HG02588 (cell line): ENCODE results near the gene KCP.
"Not testable (repeated sequence)": the region's sequence is repeated elsewhere in the genome, so short reads cannot be mapped to it uniquely, and the experiment has no call there.

Source experiments
- ATAC-seq: cut with Tn5 transposase; IDR thresholded peaks from one replicate; pipeline ENCODE4 v1.9.1; 2021; ENCODE audit warnings: mild to moderate bottlenecking, moderate library complexity; ENCODE audit not compliant: unreplicated experiment

Gene KCP

DNA sequence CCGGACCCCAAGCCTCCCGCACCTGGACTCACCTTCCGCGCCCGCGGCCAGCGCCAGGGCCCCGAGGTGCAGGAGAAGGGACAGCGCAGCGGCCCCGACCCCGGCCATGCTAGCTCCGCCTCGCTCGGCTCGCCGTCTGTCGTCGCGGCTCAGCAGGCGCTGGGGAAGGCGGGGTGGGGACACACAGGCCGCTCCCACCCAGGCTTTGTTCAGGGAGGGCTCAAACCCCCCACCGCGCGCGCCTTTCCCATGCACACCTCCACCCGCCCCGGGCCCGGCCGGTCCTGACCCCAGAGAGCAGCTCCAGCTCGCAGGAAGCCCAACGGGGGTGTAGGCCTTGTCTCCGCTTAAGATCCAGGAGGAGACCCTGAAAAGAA, at the start of gene KCP:
Gene KCP (minus strand): TSS at position 141 of the 377 bp plus-strand sequence. CDS start 33 bp downstream, at position 108.
- no peak for ATAC-seq

DNA sequence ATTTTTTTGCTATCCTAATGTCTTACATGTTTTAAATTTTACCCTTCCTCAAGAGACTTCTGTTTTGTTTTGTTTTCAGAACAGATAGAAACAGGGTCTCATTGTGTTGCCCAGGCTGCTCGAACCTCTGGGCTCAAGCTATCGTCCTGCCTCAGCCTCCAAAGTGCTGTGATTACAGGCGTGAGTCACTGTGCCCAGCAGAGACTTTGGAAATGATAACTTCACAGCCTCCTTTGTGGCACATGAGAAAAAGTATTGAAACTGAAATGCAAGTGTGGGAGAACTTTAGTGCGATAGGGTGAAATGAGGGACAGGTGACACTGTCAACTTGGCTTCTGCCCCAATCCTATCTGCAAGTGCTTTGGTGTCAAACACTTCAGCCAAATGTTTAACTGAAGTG, 48.8 kb upstream of the KCP start:
- no peak for ATAC-seq

DNA sequence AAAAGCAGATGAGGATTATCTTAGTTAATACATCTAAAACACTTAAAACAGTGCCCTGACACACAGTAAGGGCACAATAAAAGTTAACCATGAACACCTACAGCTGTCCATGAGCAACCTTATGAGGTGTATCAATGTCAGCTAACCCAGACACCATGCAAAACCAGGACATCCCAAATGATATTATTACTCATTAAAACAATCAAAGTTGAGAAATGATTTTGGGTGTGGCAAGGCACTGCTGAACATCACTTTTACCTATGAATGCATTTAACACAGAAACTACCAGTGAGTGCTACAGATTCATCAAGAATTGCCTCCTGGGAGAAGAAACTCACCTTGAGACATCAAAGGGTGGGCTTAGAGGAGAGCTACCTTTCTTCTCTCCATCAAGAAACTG, 45.5 kb upstream of the KCP start:
- ATAC-seq: no peak

DNA sequence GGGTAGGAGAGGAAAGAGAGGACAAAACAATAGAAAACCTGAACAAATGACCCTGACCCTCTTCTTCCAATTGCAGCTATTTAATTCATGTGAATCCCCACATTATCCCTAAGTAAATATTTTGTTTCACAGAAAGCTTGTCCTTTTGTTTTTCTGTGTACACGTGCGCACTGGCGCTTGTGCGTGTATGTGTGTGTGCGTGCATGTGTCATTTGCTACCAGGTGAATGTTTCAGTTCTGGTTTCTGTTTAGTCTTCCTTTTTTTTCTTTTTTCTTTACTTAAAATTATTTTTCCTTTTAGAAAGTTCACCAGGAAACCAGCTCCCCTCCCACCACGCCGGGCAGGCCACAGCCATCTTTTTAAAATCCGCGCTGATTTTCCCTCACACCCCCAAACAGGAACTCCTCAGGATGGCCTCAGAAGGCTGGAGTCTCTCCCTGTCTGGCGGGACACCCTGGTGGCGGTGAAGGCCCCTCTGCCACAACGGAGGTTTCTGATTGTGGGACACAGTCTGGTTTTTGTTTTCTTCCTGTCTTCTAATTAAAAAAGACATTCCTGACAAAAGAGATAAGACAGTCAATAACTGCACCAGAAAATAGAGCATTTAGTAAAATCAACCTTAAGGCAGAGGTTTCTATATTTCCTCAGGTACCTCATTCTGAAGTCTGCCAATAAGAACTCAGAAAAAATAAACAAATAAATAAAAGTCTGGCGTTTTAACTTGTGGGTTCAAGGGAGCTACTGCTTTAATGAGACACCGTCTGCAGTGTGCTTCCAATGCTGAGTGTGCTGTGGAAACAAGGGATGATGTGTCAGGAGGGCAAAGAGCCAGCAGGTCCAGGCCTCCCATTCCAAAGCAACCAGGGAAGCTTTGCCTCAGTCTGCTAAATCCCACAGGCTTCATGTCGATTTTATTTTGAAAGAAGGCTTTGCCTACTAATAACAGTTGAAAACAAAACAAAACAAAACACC, 44.6 kb upstream of the KCP start:
- ATAC-seq: no peak

DNA sequence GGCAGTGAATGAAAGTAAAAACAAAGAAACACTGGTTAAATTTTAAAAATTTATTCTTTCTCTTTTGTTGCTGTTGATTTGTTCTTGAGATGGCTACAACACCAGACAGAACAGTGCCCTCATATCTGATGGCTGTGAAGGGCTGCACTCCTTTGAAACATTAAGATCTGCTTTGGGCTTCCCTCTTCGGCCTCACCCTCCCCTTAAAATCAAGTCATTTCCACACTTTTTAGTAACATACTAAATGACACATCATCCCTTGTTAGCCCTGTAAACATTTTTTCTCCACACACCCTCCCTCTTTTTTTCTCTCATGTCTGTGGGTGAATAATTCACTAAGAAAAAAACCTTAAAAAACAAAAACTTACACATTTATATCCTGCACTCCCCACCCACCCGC, 43.6 kb upstream of the KCP start:
- ATAC-seq: no peak

DNA sequence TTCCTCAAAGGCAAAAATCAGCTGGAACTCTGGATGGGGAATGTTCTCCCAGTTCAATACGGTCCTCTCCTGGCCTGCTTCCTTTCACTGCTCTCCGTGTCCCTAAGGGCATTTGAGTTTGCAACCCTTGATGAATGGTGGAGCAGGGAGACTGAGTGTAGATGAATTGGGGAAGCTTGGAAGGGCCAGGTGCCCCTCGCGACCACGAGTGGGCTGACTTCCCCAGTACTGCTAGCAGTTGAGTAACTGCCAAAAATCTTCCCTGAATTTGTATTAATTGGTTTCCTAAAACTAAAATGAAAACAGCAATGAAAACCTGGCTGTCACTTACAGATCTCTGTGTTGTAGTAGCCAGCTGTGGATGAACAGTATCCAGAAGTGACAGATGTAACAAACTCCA, 40.8 kb upstream of the KCP start:
- no peak for ATAC-seq

DNA sequence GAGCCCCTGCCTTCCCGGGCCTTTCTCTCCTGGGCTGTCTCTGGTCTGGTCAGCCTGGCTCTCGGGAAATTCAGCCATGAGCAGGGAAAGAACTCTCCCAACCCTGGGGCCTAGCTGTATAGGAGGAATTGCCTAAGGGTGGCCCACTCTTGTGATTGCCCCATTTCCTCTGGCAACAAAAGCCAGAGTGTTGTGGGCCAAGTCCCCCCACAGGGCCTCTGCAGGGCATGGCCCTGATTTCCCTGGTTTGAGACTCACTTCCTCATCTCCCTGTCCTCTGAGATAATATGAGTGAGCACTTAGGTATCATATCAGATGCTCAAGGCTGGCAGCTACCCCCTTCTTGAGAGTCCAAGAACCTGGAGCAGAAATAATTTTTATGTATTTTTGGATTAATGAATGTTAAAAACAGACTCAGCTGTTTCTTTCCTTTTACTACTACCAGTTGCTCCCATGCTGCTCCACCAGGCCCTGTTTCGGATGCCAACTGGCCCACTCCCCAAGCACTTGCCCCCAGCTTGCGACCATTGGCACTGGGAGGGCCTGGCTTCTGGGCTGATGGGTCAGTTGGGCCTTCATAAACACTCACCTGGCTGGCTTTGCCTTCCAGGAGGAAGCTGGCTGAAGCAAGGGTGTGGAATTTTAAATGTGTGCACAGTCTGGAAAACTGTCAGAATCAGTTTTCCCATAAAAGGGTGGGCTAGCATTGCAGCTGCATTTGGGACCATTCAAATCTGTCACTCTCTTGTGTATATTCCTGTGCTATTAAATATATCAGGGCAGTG, 38.7 kb upstream of the KCP start:
- ATAC-seq: no peak

DNA sequence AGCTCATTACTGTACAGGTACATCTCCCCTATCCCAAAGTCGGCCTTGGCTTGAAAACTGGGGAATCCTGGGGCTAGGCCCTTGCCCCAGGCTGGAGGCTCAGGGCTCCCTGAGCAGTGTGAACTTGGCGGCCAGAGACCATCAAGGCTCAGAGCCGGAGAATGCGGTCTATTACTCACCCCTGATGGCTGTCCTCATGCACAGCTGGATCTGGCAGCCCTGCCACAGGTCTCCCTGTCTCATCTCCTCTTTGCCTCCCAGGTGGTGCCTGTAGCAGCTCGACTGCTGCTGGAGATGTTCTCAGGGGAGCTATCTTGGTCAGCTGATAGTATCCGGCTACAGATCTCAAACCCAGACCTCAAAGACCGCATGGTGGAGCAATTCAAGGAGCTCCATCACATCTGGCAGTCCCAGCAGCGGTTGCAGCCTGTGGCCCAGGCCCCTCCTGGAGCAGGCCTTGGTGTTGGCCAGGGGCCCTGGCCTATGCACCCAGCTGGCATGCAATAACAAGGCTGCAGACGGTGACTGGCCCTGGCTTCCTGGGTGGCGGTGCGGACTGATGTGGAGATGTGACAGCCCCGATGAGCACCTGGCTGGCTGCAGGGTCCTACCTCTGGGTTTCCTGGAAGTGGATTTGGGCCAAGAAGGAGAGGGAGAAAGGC, 37.9 kb upstream of the KCP start:
- ATAC-seq: no peak

DNA sequence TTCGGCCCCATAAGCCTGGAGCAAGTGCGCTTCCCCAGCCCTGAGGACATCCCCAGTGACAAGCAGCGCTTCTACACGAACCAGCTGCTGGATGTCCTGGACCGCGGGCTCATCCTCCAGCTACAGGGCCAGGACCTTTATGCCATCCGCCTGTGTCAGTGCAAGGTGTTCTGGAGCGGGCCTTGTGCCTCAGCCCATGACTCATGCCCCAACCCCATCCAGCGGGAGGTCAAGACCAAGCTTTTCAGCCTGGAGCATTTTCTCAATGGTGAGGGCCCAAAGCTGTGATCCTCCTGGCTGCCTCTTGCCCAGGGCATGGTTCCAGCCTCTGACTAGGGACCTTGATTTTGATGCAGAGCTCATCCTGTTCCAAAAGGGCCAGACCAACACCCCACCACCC, 37.3 kb upstream of the KCP start:
- no peak for ATAC-seq

DNA sequence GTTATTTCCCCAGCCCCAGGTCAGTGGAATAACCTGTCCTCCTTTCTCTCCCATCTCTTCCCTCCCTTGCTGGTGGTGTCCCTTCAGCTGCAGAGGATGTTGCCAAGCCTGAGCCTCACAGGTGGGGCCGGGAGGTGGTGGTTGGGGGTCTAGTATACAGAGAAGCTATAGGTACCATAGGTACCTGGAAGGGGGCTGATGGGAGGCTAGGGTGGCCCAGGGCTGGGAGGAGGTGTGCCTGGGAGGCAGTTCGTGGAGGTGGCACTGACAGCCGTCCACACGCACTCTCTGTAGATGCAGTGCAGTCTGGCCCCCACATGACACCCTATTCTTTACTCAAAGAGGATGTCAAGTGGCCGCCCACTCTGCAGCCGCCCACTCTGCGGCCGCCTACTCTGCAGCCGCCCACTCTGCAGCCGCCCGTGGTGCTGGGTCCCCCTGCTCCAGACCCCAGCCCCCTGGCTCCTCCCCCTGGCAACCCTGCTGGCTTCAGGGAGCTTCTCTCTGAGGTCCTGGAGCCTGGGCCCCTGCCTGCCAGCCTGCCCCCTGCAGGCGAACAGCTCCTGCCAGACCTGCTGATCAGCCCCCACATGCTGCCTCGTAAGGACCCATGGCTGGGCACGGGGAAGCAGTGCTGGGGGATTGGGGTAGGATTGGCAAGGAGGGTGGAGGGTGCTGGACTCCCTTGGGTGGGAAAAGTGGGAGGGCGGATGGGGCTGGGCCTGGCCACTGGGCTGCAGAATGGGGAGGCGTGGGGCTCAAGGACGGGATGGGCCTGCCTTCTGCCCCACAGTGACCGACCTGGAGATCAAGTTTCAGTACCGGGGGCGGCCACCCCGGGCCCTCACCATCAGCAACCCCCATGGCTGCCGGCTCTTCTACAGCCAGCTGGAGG, 36.7 kb upstream of the KCP start:
- ATAC-seq: no peak

DNA sequence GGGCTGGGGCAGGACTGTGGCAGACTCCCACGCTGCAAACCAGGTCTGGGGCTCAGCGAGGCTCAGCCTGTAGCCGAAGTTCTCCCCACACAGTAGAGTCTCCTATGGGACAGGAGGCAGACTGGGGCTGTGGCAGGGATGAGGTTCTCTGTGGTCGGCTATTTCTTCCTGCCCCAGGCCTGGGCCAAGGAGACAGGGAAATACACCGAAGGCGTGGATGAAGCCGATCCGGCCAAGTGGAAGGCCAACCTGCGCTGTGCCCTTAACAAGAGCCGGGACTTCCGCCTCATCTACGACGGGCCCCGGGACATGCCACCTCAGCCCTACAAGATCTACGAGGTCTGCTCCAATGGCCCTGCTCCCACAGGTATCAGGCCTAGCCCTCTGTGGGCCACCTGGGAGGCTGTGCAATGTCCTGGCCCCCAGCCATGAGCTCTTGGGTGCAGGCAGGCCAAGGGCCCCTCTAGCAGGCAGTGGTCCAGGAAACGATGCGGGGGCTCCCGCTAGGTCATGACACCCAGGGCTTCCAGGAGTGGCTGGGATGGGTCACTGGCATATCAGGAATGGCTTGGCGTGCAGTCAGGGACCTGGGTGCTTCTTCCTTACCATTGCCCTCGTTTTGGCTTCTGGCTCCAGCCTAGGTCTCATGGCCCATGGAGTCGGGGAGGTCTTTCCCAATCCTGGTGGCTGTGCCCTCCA, 35.3 kb upstream of the KCP start:
- no peak for ATAC-seq

DNA sequence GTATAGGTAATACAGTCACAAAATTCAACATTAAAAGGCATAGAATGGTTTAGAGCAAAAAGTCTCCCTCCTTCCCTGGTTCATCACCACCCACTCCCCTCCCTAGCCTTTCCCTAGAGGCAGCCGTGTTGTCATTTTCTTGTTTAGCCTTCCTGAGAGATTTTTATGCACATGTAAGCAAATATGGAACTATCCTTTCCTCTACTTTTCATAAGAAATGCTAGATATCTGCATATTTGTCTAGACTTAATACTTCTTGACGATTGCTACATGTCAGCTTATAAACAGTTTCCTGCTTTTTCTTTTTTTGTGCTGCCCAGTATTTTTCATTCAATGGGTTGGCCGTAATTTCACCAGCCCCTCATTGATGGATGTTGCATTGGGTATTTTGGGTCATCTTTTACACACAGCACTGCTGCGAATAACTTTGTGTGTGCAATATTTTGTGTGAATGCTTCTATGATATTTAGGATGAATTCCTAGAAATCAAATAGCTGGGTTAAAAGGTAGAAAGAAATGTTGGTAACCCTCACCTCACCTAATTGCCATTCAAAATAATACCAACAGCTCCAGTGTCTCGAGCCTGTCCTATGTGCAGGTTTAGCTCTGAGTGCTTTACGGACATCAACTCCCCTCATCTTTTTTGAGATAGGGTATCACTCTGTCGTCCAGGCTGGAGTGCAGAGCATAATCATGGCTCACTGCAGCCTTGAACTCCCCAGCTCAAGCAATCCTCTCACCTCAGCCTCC, 34.2 kb upstream of the KCP start:
- no peak for ATAC-seq

DNA sequence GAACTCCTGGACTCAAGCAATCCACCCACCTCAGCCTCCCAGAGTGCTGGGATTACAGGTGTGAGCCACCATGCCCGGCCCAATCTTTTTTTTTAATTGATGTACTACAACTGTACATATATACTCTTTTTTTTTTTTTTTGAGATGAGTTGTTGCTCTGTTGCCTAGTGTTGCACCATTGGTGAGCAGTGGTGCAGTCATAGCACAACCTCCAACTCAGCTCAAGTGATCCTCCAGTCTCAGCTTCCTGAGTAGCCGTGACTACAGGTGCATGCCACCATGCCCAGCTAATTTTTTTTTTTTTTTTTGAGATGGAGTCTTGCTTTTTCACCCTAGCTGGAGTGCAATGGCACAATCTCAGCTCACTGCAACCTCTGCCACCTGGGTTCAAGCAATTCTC, 32.7 kb upstream of the KCP start:
- not testable (repeated sequence) for ATAC-seq

DNA sequence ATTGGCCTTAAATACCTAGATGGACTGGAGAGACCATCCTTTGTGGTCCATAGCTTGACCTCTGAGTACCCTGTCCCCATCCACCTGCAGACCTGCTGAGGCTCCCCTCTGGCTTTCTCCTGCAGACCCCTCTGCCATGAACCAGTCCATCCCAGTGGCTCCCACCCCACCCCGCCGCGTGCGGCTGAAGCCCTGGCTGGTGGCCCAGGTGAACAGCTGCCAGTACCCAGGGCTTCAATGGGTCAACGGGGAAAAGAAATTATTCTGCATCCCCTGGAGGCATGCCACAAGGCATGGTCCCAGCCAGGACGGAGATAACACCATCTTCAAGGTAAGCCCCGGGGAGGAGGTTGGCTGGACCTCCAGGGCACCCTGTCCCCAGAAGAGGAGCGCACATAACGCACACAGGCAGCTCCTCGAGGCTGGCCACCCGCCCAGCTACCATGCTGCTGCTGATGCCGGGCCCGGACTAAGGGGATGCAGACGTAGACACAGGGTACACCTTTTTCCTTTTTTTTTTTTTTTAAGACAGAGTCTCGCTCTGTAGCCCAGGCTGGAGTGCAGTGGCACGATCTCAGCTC, 31.5 kb upstream of the KCP start:
- no peak for ATAC-seq

DNA sequence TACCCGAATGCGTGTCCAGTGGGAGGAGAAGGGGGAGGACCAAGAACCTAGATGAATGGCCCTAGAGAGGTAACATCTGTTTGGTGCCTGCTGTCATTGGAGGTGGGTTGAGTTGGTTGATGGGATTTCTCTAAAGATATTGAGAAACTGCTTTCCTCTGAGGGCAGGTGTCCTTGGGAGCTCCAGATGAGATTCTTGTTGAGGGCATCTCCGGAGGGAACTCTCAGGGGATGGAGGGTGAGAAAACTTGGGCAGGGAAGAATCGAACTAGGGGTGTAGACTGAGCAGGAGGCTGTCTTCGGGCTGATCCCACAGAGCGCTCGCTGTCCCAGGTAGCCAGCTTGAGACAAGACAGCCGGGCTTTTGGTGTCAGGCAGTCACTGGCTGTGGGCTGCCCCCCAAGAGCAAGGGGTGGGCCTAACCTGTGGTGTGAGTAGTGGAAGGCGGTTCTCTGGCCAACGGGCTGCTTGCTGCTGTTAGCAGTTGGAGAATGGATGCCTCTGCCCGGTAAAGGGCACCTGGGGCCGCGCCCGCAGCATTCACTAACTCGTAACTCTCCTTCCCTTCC, 30.9 kb upstream of the KCP start:
- ATAC-seq: no peak

DNA sequence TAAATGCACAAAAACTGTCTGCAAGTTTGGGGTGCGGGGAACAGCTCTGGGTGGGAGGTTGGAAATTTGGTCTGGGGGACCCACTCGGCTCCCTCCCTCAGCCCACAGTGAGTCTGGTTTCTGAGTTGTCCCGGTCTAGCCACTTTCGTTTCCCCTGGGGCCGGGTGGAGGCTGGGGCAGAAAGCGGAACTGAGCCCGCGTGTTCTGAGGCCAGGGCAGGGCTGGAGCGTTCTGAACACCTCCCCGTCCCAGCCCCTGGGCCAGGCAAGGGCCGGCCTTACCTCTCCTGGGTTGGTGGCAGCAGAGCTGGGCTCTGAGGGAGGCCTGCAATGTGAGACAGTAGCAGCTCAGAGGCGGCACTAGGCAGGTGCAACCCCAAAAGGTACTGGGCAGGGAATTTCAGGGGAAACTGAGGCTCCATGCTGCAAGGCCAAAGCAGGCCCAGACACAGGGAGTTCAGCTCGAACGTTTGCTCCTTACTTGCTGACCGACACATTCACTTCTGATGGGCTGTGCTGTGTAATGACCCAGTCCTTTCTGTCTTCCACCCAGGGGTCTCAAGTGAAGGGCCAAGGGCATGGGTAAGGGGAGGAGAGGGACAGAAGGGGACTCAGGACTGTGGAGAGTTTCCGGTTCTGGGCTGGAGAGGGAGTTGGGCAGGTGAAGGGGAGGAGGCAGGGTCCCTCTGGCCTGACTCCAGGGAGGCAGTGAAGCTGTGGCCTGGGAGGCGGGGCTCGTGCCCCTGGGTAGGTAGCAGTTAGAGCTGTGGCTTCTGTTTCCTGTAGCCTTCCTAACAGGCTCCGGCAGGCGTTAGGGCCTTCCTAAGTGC, 30.2 kb upstream of the KCP start:
- ATAC-seq: peak; percentile 47

DNA sequence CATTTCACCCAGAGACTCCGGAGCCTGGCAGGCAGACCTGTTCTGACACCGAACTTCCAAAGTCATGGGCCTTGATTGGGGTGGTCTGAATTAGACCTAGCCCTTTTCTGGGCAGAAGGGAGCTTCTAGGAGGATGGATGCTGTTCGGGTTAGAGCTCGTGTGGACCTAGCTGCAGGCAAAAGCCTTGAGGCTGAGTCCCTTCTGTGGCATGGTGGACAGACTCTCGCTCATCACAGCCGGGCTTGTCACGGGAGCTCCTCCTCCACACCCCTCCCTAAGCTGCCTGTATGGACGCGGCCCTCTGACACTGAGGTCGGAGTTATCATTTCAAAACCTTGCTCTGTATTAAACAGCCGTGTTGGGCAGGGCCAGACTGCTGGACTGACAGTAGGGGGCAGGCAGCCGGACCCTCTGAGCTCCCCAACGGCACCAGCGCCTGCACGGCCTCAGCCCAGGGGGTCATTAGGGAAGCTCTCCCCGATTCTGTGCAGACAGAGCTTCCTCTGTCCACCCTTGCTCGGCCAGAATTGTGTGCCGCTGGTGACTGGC, 29.4 kb upstream of the KCP start:
- peak; percentile 14 for ATAC-seq
